ENCODE measurements around the gene RHBG. TPM values are rescaled to one million over a fixed set of nuclear protein-coding genes. Genes with fewer than 3 reads are reported as not detected.

RHBG gene
- total RNA-seq, 4 donors from 2014 or later = not detected

DNA sequence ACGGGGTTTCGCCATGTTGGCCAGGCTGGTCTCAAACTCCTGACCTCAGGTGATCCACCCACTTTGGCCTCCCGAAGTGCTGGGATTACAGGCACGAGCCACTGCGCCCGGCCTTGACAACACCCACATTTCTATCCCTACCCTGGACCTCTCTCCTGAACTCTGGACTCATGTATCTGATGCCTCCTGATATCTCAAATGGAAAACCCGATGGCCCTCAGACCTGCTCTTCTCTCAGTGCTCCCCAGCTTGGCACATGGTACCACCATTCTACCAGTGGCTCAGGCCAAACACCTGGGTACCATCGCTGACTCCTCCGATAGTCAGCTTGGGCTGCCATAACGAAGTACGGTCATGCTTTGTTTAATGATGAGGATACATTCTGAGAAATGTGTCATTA, 8.5 kb upstream of the RHBG start:
- no peak for ATAC-seq
- intact Hi-C loops (cut with DNase I; ENCODE audit: low total_unique reads) = no loop called here
- Histone ChIP-seq H3K27ac (no peak overlapping the region), H3K36me3 (no peaks in the 10 kb centered on the region), H3K27me3 (peaks cover 22 to 25% (median 23%) of the 10 kb centered on the region in 3 donors), H3K4me3 (no peak overlapping the region), H3K9me3 (no peaks in the 10 kb centered on the region), H3K4me1 (no peaks in the 10 kb centered on the region)
- TF ChIP-seq, protein P1, sequence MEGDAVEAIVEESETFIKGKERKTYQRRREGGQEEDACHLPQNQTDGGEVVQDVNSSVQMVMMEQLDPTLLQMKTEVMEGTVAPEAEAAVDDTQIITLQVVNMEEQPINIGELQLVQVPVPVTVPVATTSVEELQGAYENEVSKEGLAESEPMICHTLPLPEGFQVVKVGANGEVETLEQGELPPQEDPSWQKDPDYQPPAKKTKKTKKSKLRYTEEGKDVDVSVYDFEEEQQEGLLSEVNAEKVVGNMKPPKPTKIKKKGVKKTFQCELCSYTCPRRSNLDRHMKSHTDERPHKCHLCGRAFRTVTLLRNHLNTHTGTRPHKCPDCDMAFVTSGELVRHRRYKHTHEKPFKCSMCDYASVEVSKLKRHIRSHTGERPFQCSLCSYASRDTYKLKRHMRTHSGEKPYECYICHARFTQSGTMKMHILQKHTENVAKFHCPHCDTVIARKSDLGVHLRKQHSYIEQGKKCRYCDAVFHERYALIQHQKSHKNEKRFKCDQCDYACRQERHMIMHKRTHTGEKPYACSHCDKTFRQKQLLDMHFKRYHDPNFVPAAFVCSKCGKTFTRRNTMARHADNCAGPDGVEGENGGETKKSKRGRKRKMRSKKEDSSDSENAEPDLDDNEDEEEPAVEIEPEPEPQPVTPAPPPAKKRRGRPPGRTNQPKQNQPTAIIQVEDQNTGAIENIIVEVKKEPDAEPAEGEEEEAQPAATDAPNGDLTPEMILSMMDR (IDR thresholded peaks at IDR 0.05 in 4 of 5, conservative IDR thresholded peaks at IDR 0.05 in 1 of 5) = no peak
- no peak for TF ChIP-seq POLR2A (IDR thresholded peaks at IDR 0.05)
- in situ Hi-C loops (cut with MboI; ENCODE audit: low sequenced_read_pairs in 4 of 4) = no loop called here
- no peak for DNase-seq

DNA sequence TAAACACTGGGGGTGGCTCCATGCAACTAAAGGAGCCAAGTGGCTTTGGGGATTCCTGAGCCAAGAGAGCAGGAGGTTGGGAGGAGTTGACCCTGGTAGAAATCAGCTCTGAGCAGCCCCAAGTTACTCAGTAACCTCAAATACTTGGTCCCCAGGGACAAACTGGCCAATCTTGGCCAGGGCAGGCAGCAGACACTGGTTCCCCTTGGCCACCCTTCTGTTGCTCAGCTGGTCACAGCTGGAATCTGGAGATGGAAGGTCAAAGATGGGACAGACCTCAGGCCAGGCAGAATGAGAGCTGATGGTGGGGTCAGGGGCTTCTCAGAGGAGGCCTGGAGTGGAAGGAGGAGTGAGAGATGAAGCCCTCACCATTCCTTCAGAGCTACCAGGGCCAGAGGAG, 3.3 kb upstream of the RHBG start:
- Histone ChIP-seq H3K27me3 (peaks cover 16 to 22% (median 22%) of the 10 kb centered on the region in 3 donors), H3K4me3 (no peak overlapping the region), H3K9me3 (no peaks in the 10 kb centered on the region), H3K36me3 (no peaks in the 10 kb centered on the region), H3K27ac (no peak overlapping the region), H3K4me1 (no peaks in the 10 kb centered on the region)
- in situ Hi-C loops (cut with MboI; ENCODE audit: low sequenced_read_pairs in 4 of 4) = no loop called here
- ATAC-seq = no peak
- TF ChIP-seq, protein P1 (IDR thresholded peaks at IDR 0.05 in 4 of 5, conservative IDR thresholded peaks at IDR 0.05 in 1 of 5) = no peak
- no peak for TF ChIP-seq POLR2A (IDR thresholded peaks at IDR 0.05)
- intact Hi-C loops (cut with DNase I; ENCODE audit: low total_unique reads) = no loop called here
- no peak for DNase-seq

DNA sequence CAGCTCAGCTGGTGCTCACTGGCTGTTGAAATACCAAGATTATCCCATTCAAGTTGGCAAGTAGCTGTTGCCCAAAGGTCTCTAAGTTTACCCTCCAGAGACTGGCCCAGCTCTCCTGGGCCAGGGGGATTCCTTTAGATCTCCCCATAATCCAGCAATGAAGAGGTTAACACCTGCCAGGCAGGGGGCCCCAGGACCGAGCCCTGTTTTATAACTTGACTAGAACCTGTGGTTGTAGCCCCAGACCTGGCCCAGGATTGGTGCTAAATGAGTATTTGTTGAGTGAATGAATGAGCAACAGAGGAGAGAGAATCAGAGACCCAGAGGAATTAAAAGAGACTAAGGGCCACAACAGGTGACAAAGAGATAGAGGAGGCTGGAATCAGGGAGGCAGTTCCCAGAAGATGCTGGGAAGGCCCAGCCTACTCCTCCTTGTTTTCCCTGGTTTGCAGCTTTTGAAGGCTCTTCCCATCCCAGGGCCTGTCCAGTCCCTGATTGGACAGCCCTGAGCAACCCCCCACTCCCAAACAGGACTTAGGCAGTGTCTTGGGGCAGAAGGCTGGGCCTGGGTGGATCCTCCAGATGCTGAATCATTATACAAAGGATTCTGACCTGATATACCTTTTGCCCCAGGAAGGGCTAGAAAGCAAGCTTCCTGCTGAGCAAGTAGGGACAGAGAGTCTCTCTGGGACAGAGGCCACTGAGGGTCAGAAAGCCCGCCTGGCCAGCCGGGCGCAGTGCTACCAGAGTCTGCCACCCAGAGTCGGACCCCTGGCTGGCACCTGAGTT, 2.4 kb upstream of the RHBG start:
- DNase-seq (no peak), ATAC-seq (no peak)
- Histone ChIP-seq H3K27me3 (peaks cover 19 to 22% (median 22%) of the 10 kb centered on the region in 3 donors), H3K27ac (no peak overlapping the region), H3K4me3 (no peak overlapping the region), H3K9me3 (no peaks in the 10 kb centered on the region), H3K4me1 (no peaks in the 10 kb centered on the region), H3K36me3 (no peaks in the 10 kb centered on the region)
- intact Hi-C loops (cut with DNase I; ENCODE audit: low total_unique reads) (no loop called here), in situ Hi-C loops (cut with MboI; ENCODE audit: low sequenced_read_pairs in 4 of 4) (no loop called here)
- TF ChIP-seq, protein P1 (IDR thresholded peaks at IDR 0.05 in 4 of 5, conservative IDR thresholded peaks at IDR 0.05 in 1 of 5) = no peak
- TF ChIP-seq POLR2A (IDR thresholded peaks at IDR 0.05) = no peak

DNA sequence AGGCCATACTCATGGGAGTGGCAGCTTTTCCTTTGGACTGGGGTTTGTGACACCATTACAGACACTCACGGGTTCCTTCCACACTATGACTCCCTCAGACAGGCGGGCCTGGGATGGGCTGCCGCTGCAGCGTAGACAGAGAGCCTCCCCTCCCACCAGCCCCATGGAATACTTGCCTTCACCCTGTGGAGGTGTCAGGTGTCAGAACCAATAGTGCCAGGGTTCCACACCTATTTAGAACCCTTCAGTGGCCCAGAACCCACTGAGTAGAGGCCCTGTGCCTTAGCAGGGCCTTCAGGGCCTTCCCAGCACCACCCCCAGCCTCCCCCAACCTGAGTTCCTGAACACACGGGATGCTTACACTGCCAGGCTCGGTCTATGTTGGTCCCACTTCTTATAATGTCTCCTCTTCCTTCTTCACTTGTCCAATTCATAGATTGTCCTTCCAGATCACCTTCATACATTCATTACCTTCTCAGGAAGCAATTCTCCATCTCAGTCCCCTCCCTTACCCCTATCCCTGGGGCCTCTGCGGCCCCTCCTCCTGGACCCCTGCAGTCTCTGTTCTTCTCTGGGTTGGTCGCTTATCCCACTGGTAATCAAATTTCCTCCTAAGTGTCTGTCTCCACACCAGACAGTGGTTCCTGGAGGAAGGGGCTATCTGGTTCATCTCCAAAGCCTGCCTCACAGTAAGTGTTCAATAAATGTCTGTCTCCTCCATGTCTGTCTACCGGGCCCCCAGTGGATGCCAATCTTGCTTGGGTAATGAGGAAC, 1.4 kb upstream of the RHBG start:
- Histone ChIP-seq H3K9me3 (no peaks in the 10 kb centered on the region), H3K36me3 (no peaks in the 10 kb centered on the region), H3K4me3 (no peak overlapping the region), H3K27me3 (peaks cover 22 to 28% (median 22%) of the 10 kb centered on the region in 3 donors), H3K27ac (no peak overlapping the region), H3K4me1 (no peaks in the 10 kb centered on the region)
- no peak for DNase-seq
- intact Hi-C loops (cut with DNase I; ENCODE audit: low total_unique reads) = no loop called here
- in situ Hi-C loops (cut with MboI; ENCODE audit: low sequenced_read_pairs in 4 of 4) = no loop called here
- TF ChIP-seq POLR2A (IDR thresholded peaks at IDR 0.05) = no peak
- TF ChIP-seq, protein P1 (IDR thresholded peaks at IDR 0.05 in 4 of 5, conservative IDR thresholded peaks at IDR 0.05 in 1 of 5) = no peak
- ATAC-seq = no peak

Data from gastrocnemius medialis (tissue), 4 donors.